GM19240 (cell line): ENCODE data around the gene ATP1A1.

Experiments used
- DNase-seq: peaks from one replicate; pipeline ENCODE4 v3.0.0; 2011; ENCODE audit warnings: low spot score; ENCODE audit not compliant: insufficient read length

Gene ATP1A1

GRCh38 chr1:116389686-116390085, 16.6 kb downstream of the ATP1A1 start:
- no peak for DNase-seq

GRCh38 chr1:116390195-116390594, 17.2 kb downstream of the ATP1A1 start:
- no peak for DNase-seq

GRCh38 chr1:116391185-116391584, 18.1 kb downstream of the ATP1A1 start:
- DNase-seq = no peak

GRCh38 chr1:116392717-116393404, 19.8 kb downstream of the ATP1A1 start:
- no peak for DNase-seq

- DNase-seq = no peak
Observed at GRCh38 chr1:116393792-116394191, 20.7 kb downstream of the ATP1A1 start.

GRCh38 chr1:116394270-116394669, 21.2 kb downstream of the ATP1A1 start:
- DNase-seq = no peak

GRCh38 chr1:116396769-116397168, 23.7 kb downstream of the ATP1A1 start:
- DNase-seq = no peak

GRCh38 chr1:116397728-116398127, 24.7 kb downstream of the ATP1A1 start:
- DNase-seq = no peak

GRCh38 chr1:116400780-116401179, 27.7 kb downstream of the ATP1A1 start:
- no peak for DNase-seq

GRCh38 chr1:116401646-116402176, 28.7 kb downstream of the ATP1A1 start:
- DNase-seq = no peak

GRCh38 chr1:116402333-116402732, 29.3 kb downstream of the ATP1A1 start:
- no peak for DNase-seq

GRCh38 chr1:116403496-116404136, 30.6 kb downstream of the ATP1A1 start:
- DNase-seq = no peak

GRCh38 chr1:116404699-116405098, 31.7 kb downstream of the ATP1A1 start:
- no peak for DNase-seq

GRCh38 chr1:116405241-116406135, 32.4 kb downstream of the ATP1A1 start:
- no peak for DNase-seq

- DNase-seq = no peak
Observed at GRCh38 chr1:116407033-116407432, 34.0 kb downstream of the ATP1A1 start.

GRCh38 chr1:116408193-116408592, 35.1 kb downstream of the ATP1A1 start:
- no peak for DNase-seq

GRCh38 chr1:116408803-116409720, 36.0 kb downstream of the ATP1A1 start:
- no peak for DNase-seq

- no peak for DNase-seq
Observed at GRCh38 chr1:116409751-116410191, 36.7 kb downstream of the ATP1A1 start.

GRCh38 chr1:116411784-116412479, 38.9 kb downstream of the ATP1A1 start:
- DNase-seq = no peak

GRCh38 chr1:116412480-116412798, 39.4 kb downstream of the ATP1A1 start:
- no peak for DNase-seq
